K562 (cell line): ENCODE data around the gene ARPC2. TPM values are rescaled to one million over a fixed set of nuclear protein-coding genes. Genes with fewer than 3 reads are reported as not detected.

ENCODE experiments used
- ATAC-seq: fragments of 200-7000 bp; cut with Tn5 transposase; 3 replicates; pipeline ENCODE4 v1.9.1; 2020; ENCODE audit warnings: moderate library complexity
- BruUV-seq: library from RNA; stranded (reverse); fragments of 400-500 nt; replicated peaks from 2 replicates; lab custom pipeline; 2021; lab: Mats Ljungman, UMichigan
- CTCF ChIA-PET: fragments of 300-600 bp; formaldehyde crosslinking; extraction: SDS; loops from one replicate; lab custom pipeline; 2021; ENCODE audit warnings: low intra/inter-chr PET ratio; lab: Yijun Ruan, JAX
- POLR2A ChIA-PET: fragments of 300-600, 350-650 bp; sonication (Branson Sonifier 250); formaldehyde crosslinking; extraction: SDS; loops from one replicate; lab custom pipeline; 2021; ENCODE audit warnings: antibody characterized with exemption, inconsistent platforms; lab: Yijun Ruan, JAX
- DNase-seq, 4 experiments: peaks; one replicate each; pipeline versions ENCODE4 v3.0.0 to v3.0.0-alpha.2; 2011 to 2018; ENCODE audit warnings: low spot score in 3 of 4, mixed read lengths in 3 of 4; ENCODE audit errors: extremely low read depth in 1 of 4
- FAIRE-seq: peaks from 2 replicates; lab custom pipeline; 2011; peaks lifted over from hg19 to GRCh38; lab: Jason Lieb, UNC
- H2AFZ ChIP-seq: 2 replicates; pipeline ENCODE4 v1.6.0; 2011; ENCODE audit warnings: low read depth, low read length, control low read depth, inconsistent platforms
- H3K27ac ChIP-seq: fragments of 200-600 bp; 3 replicates; pipeline ENCODE4 v1.8.0; 2011; ENCODE audit warnings: low read depth, mild to moderate bottlenecking, control low read depth, inconsistent platforms, low read length, moderate library complexity, mixed read lengths; ENCODE audit errors: extremely low read depth
- H3K27me3 ChIP-seq, 2 experiments: fragments of 300-600 bp in 1 of 2; 2 replicates in 1 of 2; 3 replicates in 1 of 2; pipeline versions ENCODE4 v1.6.0 to v1.8.0; 2011; ENCODE audit warnings: inconsistent platforms in 2 of 2, low read length in 2 of 2, mild to moderate bottlenecking in 1 of 2, mixed read lengths in 1 of 2, moderate library complexity in 1 of 2; ENCODE audit not compliant: control insufficient read depth in 2 of 2, insufficient read depth in 2 of 2
- H3K36me3 ChIP-seq: fragments of 300-600 bp; 3 replicates; pipeline ENCODE4 v1.8.0; 2011; ENCODE audit warnings: mild to moderate bottlenecking, low read length, inconsistent platforms; ENCODE audit not compliant: control insufficient read depth, insufficient read depth
- H3K4me1 ChIP-seq, 2 experiments: fragments of 200-600 bp in 1 of 2; replicated peaks in 1 of 2; 2 replicates in 1 of 2; 3 replicates in 1 of 2; pipeline versions ENCODE4 v1.5.1 to v1.8.0; 2011; ENCODE audit warnings: inconsistent platforms in 2 of 2, low read length in 2 of 2, mild to moderate bottlenecking in 1 of 2, mixed read lengths in 1 of 2, moderate library complexity in 1 of 2; ENCODE audit not compliant: control insufficient read depth in 2 of 2, insufficient read depth in 2 of 2
- H3K4me2 ChIP-seq: 2 replicates; pipeline ENCODE4 v1.6.1; 2011; ENCODE audit warnings: low read length, control low read depth, inconsistent platforms, mixed read lengths; ENCODE audit not compliant: insufficient read depth
- H3K4me3 ChIP-seq: fragments of 200-600 bp; sonication (generic), shearing (Covaris generic); 2 replicates; pipeline ENCODE4 v1.5.1; 2016; ENCODE audit warnings: control low read depth, inconsistent platforms
- H3K79me2 ChIP-seq: fragments of 200-600 bp; 3 replicates; pipeline ENCODE4 v1.8.0; 2011; ENCODE audit warnings: low read length, inconsistent platforms; ENCODE audit not compliant: control insufficient read depth, insufficient read depth
- H3K9ac ChIP-seq, 2 experiments: 2 replicates each; pipeline versions ENCODE4 v1.6.0 to v1.6.1; 2011; ENCODE audit warnings: low read depth in 2 of 2, low read length in 2 of 2, control low read depth in 1 of 2, inconsistent platforms in 1 of 2, mild to moderate bottlenecking in 1 of 2, mixed read lengths in 1 of 2; ENCODE audit not compliant: insufficient read depth in 1 of 2
- H3K9me1 ChIP-seq: one replicate; pipeline ENCODE4 v1.6.0; 2011; ENCODE audit warnings: inconsistent platforms, mild to moderate bottlenecking, low read length, moderate library complexity; ENCODE audit not compliant: control insufficient read depth, insufficient read depth
- H3K9me3 ChIP-seq: replicated peaks from 2 replicates; pipeline ENCODE4 v1.5.1; 2011; ENCODE audit warnings: low read depth, low read length, inconsistent platforms; ENCODE audit not compliant: control insufficient read depth, insufficient read depth
- H4K20me1 ChIP-seq: replicated peaks from 2 replicates; pipeline ENCODE4 v1.6.1; 2011; ENCODE audit warnings: low read length, inconsistent platforms, mixed read lengths; ENCODE audit not compliant: control insufficient read depth, insufficient read depth
- ATF7 ChIP-seq: fragments of 450-650 bp; IDR thresholded peaks from 2 replicates; pipeline ENCODE4 v1.7.1; 2014; ENCODE audit warnings: mild to moderate bottlenecking, moderate library complexity
- BRCA1 ChIP-seq, 2 experiments: fragments of 450-650 bp in 1 of 2; sonication (generic) in 1 of 2; formaldehyde crosslinking in 1 of 2; IDR thresholded peaks; 2 replicates each; pipeline versions ENCODE4 v1.5.0 to v1.6.1; 2017 to 2020; ENCODE audit warnings: mild to moderate bottlenecking in 1 of 2, missing genetic modification reagents in 1 of 2
- CSDE1 ChIP-seq, 2 experiments: fragments of 450-650 bp; IDR thresholded peaks; 2 replicates each; pipeline ENCODE4 v1.6.1; 2016; ENCODE audit warnings: mild to moderate bottlenecking in 1 of 2
- ERF ChIP-seq: fragments of 450-650 bp; formaldehyde crosslinking; IDR thresholded peaks from 2 replicates; pipeline ENCODE4 v1.4.0; 2020; ENCODE audit warnings: mild to moderate bottlenecking, mixed read lengths
- HDAC8 ChIP-seq: fragments of 450-650 bp; IDR thresholded peaks from 2 replicates; pipeline ENCODE4 v1.6.1; 2016; ENCODE audit warnings: mild to moderate bottlenecking, missing genetic modification characterization, moderate library complexity, missing compliant biosample characterization
- IRF9 ChIP-seq: fragments of 450-650 bp; IDR thresholded peaks from 2 replicates; pipeline ENCODE4 v1.6.1; 2016; ENCODE audit warnings: missing biosample characterization, missing genetic modification characterization
- MAX ChIP-seq: sonication (generic); formaldehyde crosslinking; IDR thresholded peaks from 2 replicates; pipeline ENCODE4 v1.9.0; 2022; ENCODE audit warnings: mild to moderate bottlenecking, missing genetic modification reagents
- MLX ChIP-seq, 2 experiments: fragments of 450-650 bp in 1 of 2; sonication (generic) in 1 of 2; formaldehyde crosslinking; conservative IDR thresholded peaks; 2 replicates each; pipeline versions ENCODE4 v1.4.0 to v1.8.1; 2020 to 2022; ENCODE audit warnings: mild to moderate bottlenecking in 1 of 2, missing genetic modification reagents in 1 of 2
- NCOA4 ChIP-seq: fragments of 450-650 bp; IDR thresholded peaks from 2 replicates; pipeline ENCODE4 v1.6.1; 2018; ENCODE audit warnings: mild to moderate bottlenecking; ENCODE audit not compliant: partially characterized antibody
- NEUROD1 ChIP-seq: fragments of 150-350 bp; IDR thresholded peaks from 2 replicates; pipeline ENCODE4 v1.6.1; 2014; ENCODE audit warnings: borderline replicate concordance, low read length, low read depth; ENCODE audit not compliant: partially characterized antibody
- NFE2 ChIP-seq: IDR thresholded peaks from 2 replicates; pipeline ENCODE4 v1.6.1; 2014; ENCODE audit warnings: antibody characterized with exemption, low read depth
- SMAD4 ChIP-seq: fragments of 250-450 bp; sonication (Bioruptor Pico); conservative IDR thresholded peaks from 2 replicates; pipeline ENCODE4 v1.8.0; 2021; ENCODE audit warnings: inconsistent platforms, mild to moderate bottlenecking, moderate library complexity
- ZBTB34 ChIP-seq: fragments of 250-450 bp; sonication (Bioruptor Pico); IDR thresholded peaks from 2 replicates; pipeline ENCODE4 v1.8.0; 2021; ENCODE audit warnings: mild to moderate bottlenecking, moderate library complexity
- ZNF24 ChIP-seq: fragments of 450-650 bp; IDR thresholded peaks from 2 replicates; pipeline ENCODE4 v1.6.1; 2016
- ZNF274 ChIP-seq: IDR thresholded peaks from 2 replicates; pipeline ENCODE4 v1.6.1; 2011; ENCODE audit warnings: low read depth, mild to moderate bottlenecking, low read length, moderate library complexity, borderline replicate concordance
- ZNF740 ChIP-seq, 3 experiments: fragments of 200-800 bp in 1 of 3; sonication (Bioruptor generic) in 1 of 3; sonication (generic) in 1 of 3; formaldehyde crosslinking in 1 of 3; IDR thresholded peaks; 2 replicates each; pipeline versions ENCODE4 v1.6.1 to v1.8.0; 2016 to 2022; ENCODE audit warnings: mild to moderate bottlenecking in 2 of 3, missing compliant biosample characterization in 2 of 3, missing genetic modification characterization in 2 of 3, missing genetic modification reagents in 1 of 3
- WGBS: fragments of 100-300 bp; shearing (Covaris generic); methylation state at CpG from one replicate; pipeline ENCODE4 v1.1.6; 2016; ENCODE audit warnings: low coverage, mixed read lengths; ENCODE audit not compliant: insufficient coverage; ENCODE audit errors: missing lambda C conversion rate; 5-methylcytosine and 5-hydroxymethylcytosine counted together
- in situ Hi-C: fragments of 300-500 bp; cut with MboI; formaldehyde crosslinking; loops from 4 replicates; pipeline ENCODE4 v1.15.0; 2018; ENCODE audit warnings: inconsistent platforms, mixed read lengths
- intact Hi-C: fragments of 100-400 bp; cut with micrococcal nuclease; formaldehyde crosslinking; loops from 2 replicates; pipeline ENCODE4 v1.14.2; 2022
- polyA plus RNA-seq, 8 experiments: library from polyadenylated mRNA; depleted of rRNA in 4 of 8; stranded (reverse) in 5 of 8; unstranded in 3 of 8; fragments of >200 nt; fragmentation: Nextera tagmentation in 2 of 8; fragmentation: Illumina TruSeq in 1 of 8; extraction: Ambion mirVana in 2 of 8; extraction: Trizol in 1 of 8; gene quantifications; 2 replicates each; pipeline versions ENCODE4 v1.2.1 to v1.2.3, GENCODE V29; 2011 to 2014; ENCODE audit warnings: inconsistent platforms in 1 of 8, missing spikeins in 1 of 8
- total RNA-seq, 7 experiments: library from RNA; depleted of rRNA in 6 of 7; stranded (reverse); fragments of >200 nt in 6 of 7; fragmentation: Illumina TruSeq in 2 of 7; extraction: Trizol in 2 of 7; gene quantifications; 2 replicates each; pipeline versions ENCODE4 v1.2.1 to v1.2.3, GENCODE V29; 2011 to 2021; ENCODE audit warnings: low replicate concordance in 1 of 7

The ARPC2 gene
- total and polyA plus RNA-seq, 9 of the 15 experiments (the other 6 are each of a cell fraction or from before 2014, with no cell fraction given) = 81.9 to 187 (median 103) TPM

- no peak overlapping the region for H3K4me3 ChIP-seq
- peaks cover 73% of the 10 kb centered on the region for H3K36me3 ChIP-seq
- H3K27ac ChIP-seq = no peak overlapping the region
- no peak for ATAC-seq
- BruUV-seq = no TSS peak
- ChIA-PET CTCF (no interaction called here), POLR2A (interaction anchor here (0.6 to 1.1 kb wide), 2 partner anchors 15 to 16 kb away, joined by 3 read pairs; no protein-coding TSS in a partner anchor)
- in situ Hi-C loops (no loop called here), intact Hi-C loops (no loop called here)
- H4K20me1 ChIP-seq = no peaks in the 10 kb centered on the region
- TF ChIP-seq NCOA4 (no peak), SMAD4 (CRISPR knock-in tag) (no peak), ZNF24 (no peak), ERF (CRISPR knock-in tag) (no peak), HDAC8 (tag) (no peak), NFE2 (no peak), ZBTB34 (CRISPR knock-in tag) (no peak), ATF7 (no peak), MAX (CRISPR knock-in tag) (no peak), BRCA1 (IDR thresholded peaks at IDR 0.05) (no peak), BRCA1 (CRISPR knock-in tag; IDR thresholded peaks at IDR 0.05) (no peak), ZNF274 (no peak), ZNF740 (CRISPR knock-in tag; IDR thresholded peaks at IDR 0.05) (no peak), ZNF740 (tag; IDR thresholded peaks at IDR 0.05) (no peak), NEUROD1 (no peak), CSDE1 (IDR thresholded peaks at IDR 0.05) (no peak), MLX (CRISPR knock-in tag; conservative IDR thresholded peaks at IDR 0.05) (no peak), IRF9 (tag) (no peak)
- H3K27me3 ChIP-seq = no peaks in the 10 kb centered on the region
- no peak for FAIRE-seq
- no peaks in the 10 kb centered on the region for H3K79me2 ChIP-seq
- H3K9ac ChIP-seq = no peak overlapping the region
- no peaks in the 10 kb centered on the region for H3K4me1 ChIP-seq
- no peak overlapping the region for H3K4me2 ChIP-seq
- 100% methylated on average over 1 of the region's 2 CpGs for WGBS
- no peak overlapping the region for H2AFZ ChIP-seq
- no peak for DNase-seq
- H3K9me3 ChIP-seq = no peaks in the 10 kb centered on the region
- no peaks in the 10 kb centered on the region for H3K9me1 ChIP-seq
Observed at GRCh38 chr2:218244665-218245064, 27.7 kb downstream of the ARPC2 start.
